Measurements from ENCODE around the gene TMA16. TPM values are rescaled to one million over a fixed set of nuclear protein-coding genes. Genes with fewer than 3 reads are reported as not detected.

The TMA16 gene
- total and polyA plus RNA-seq, 2 of the 13 experiments (the other 11 are each of a cell fraction or from before 2014, with no cell fraction given): 8.1 to 52.5 TPM

- TF ChIP-seq ZFP82 (CRISPR knock-in tag; IDR thresholded peaks at IDR 0.05; ENCODE audit: borderline replicate concordance) (0 out of 2 replicates have a peak, but pooled peaks have one; percentile 65), TAF15 (IDR thresholded peaks at IDR 0.05; ENCODE audit: low read depth, low read length, poor library complexity, severe bottlenecking) (no peak), GATAD1 (CRISPR knock-in tag; IDR thresholded peaks at IDR 0.05) (peak; percentile 97), ZNF335 (CRISPR knock-in tag; IDR thresholded peaks at IDR 0.05) (peak; percentile 86), HHEX (CRISPR knock-in tag; IDR thresholded peaks at IDR 0.05) (no peak), MEIS1 (CRISPR knock-in tag; IDR thresholded peaks at IDR 0.05; ENCODE audit: borderline replicate concordance) (peak; percentile 85), DRAP1 (CRISPR knock-in tag; IDR thresholded peaks at IDR 0.05) (peak; percentile 79), THYN1 (CRISPR knock-in tag; IDR thresholded peaks at IDR 0.05; ENCODE audit: borderline replicate concordance, low read depth) (no peak), CREM (IDR thresholded peaks at IDR 0.05) (peak; percentile 74), CREM (CRISPR knock-in tag; IDR thresholded peaks at IDR 0.05) (no peak), ZNF713 (CRISPR knock-in tag; IDR thresholded peaks at IDR 0.05) (no peak), POLR2A (IDR thresholded peaks at IDR 0.05; ENCODE audit: insufficient read depth in 1 of 2, low read depth in 2 of 2, low read length in 2 of 2) (peak; percentile 82 to 90), E2F2 (CRISPR knock-in tag; IDR thresholded peaks at IDR 0.05; ENCODE audit: borderline replicate concordance) (no peak), MEIS2 (CRISPR knock-in tag; IDR thresholded peaks at IDR 0.05) (peak; percentile 65), ATF4 (CRISPR knock-in tag; IDR thresholded peaks at IDR 0.05) (peak in 1 of 2 experiments; percentile 64; a peak in 2 of 4 replicates), ZNF749 (CRISPR knock-in tag; IDR thresholded peaks at IDR 0.05; ENCODE audit: borderline replicate concordance) (no peak), ZNF574 (CRISPR knock-in tag; IDR thresholded peaks at IDR 0.05) (peak; percentile 96), ZSCAN9 (CRISPR knock-in tag; IDR thresholded peaks at IDR 0.05; ENCODE audit: borderline replicate concordance) (peak; percentile 82; the same call in 1 of the 2 replicates), SALL2 (CRISPR knock-in tag; IDR thresholded peaks at IDR 0.05) (peak; percentile 90), JARID2 (CRISPR knock-in tag; IDR thresholded peaks at IDR 0.05; ENCODE audit: insufficient replicate concordance) (no peak), ZNF18 (CRISPR knock-in tag; IDR thresholded peaks at IDR 0.05; ENCODE audit: insufficient replicate concordance) (peak; percentile 80), DNMT3B (CRISPR knock-in tag; conservative IDR thresholded peaks at IDR 0.05) (peak; percentile 66; the same call in 1 of the 2 replicates), CEBPB (IDR thresholded peaks at IDR 0.05; ENCODE audit: borderline replicate concordance, low read depth, low read length) (no peak)
Observed at GRCh38 chr4:163494360-163495241, at the start of gene TMA16 (continued).

Data from HepG2 (cell line).